GM19240 (cell line): Measurements from ENCODE around the gene HOXD9.

Source experiments
- DNase-seq: peaks from one replicate; pipeline ENCODE4 v3.0.0; 2011; ENCODE audit warnings: low spot score; ENCODE audit not compliant: insufficient read length

The HOXD9 gene

GRCh38 chr2:176110415-176111308, 11.9 kb upstream of the HOXD9 start:
- no peak for DNase-seq

- no peak for DNase-seq
These were observed 11.2 kb upstream of the HOXD9 start for GRCh38 chr2:176111309-176111663.

DNA sequence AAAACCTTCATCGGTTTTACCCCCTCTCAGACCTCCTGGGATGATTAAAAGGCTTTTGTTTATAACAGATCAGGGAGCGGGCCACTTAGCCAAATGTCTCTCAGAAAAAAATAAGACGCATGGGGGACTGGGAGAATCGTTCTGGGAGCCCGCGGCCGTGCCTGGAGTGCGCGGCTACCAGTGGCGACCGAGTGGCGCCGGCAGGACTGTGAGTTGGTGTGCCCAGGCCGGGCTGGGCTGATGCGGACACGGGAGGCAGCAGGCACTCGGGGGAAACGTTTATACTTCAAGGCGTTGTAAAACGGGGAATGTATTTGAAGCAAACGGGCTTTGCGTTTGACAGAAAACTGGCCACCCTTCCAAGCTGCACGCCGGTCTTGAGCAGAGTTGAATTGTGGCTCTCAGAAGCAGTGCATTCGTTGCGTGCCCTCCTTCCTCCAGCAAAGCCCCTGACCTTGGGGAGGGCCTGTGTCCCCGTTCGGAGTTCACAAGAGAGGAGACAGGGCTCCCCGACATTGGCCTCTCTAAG, 10.6 kb upstream of the HOXD9 start:
- DNase-seq: no peak

- no peak for DNase-seq
These were observed 9.9 kb upstream of the HOXD9 start for GRCh38 chr2:176112375-176113302.

- DNase-seq: no peak
These were observed 8.2 kb upstream of the HOXD9 start for GRCh38 chr2:176114120-176114929.

DNA sequence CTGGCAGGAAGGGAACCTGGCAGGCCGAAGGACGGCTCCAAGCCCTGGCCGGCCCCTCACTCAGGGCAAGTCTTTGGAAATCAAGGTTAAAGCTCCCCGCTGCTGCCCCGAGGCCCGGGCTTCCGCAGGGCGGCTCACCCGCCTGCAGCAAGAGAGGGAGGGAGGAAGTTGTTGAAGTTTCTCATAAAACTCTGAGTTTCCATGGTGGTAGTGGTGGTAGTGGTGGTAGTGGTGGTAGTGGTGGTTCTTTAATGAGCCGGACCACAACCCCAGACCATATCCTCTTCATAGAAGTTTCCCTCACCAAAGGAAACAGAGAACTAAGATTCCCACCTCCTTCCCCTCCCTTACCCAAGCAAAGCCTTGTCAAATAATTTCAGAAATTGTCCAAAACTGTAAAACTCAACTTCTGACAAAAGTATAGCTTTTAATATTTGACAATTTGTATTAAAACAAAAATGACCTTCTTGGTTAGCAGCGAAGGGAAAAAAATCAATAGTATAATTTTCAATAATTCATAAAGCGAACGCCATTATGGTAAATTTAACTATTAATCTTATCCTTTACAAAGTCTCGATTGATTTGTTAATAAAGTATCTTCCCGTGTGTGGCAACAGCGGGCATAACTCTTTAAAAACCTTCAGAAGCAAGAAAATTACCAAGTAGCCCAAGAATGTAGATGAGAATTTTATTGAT, 7.4 kb upstream of the HOXD9 start:
- no peak for DNase-seq

- no peak for DNase-seq
These were observed 6.4 kb upstream of the HOXD9 start, which contains the start of gene HOXD10 for GRCh38 chr2:176115883-176116813. Gene HOXD10 (plus strand): TSS chr2:176116778. CDS start chr2:176116834, 56 bp downstream.

DNA sequence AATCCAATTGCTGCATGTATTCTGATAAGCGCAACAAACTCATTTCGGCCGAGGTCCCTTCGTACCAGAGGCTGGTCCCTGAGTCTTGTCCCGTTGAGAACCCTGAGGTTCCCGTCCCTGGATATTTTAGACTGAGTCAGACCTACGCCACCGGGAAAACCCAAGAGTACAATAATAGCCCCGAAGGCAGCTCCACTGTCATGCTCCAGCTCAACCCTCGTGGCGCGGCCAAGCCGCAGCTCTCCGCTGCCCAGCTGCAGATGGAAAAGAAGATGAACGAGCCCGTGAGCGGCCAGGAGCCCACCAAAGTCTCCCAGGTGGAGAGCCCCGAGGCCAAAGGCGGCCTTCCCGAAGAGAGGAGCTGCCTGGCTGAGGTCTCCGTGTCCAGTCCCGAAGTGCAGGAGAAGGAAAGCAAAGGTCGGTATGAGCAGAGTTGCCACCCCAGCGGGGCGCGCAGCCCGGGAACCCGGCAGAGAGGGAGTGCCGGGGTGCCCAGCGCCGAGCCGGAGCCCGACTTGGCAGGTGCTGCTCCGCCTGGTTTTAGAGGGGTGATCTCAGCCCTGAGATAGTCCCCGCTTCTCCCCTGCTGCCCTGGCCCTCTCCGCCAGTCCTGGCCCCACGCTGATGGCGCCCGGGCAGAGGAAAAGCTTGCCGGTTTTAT, 5.2 kb upstream of the HOXD9 start:
- DNase-seq: no peak

DNA sequence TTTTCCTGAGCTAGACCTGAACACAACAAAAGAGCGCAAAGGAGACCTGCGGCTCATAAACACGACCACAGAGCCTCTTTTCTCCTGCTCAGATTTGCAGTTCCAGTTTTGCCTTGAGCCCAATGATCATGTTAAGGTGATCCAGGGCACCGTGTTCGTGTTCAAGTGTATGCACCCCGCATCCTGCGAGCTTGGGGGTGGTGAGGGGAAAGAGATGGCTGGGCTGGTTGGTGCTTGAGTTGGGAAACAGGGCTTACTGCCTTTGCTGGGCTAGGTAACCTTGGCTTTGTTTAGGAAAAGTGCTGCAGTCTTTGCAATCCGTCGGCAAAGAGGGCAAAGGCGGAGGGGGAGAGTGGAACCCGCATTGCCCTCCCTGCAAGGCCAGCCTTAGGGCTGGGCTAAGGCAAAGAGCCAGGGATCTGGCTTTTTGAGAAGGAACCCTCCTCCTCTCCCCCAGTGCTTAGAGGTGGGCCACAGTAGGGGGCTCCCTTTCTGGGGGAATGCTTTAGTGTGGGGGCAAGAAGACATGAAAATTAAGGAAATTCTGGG, 4.6 kb upstream of the HOXD9 start:
- no peak for DNase-seq

DNA sequence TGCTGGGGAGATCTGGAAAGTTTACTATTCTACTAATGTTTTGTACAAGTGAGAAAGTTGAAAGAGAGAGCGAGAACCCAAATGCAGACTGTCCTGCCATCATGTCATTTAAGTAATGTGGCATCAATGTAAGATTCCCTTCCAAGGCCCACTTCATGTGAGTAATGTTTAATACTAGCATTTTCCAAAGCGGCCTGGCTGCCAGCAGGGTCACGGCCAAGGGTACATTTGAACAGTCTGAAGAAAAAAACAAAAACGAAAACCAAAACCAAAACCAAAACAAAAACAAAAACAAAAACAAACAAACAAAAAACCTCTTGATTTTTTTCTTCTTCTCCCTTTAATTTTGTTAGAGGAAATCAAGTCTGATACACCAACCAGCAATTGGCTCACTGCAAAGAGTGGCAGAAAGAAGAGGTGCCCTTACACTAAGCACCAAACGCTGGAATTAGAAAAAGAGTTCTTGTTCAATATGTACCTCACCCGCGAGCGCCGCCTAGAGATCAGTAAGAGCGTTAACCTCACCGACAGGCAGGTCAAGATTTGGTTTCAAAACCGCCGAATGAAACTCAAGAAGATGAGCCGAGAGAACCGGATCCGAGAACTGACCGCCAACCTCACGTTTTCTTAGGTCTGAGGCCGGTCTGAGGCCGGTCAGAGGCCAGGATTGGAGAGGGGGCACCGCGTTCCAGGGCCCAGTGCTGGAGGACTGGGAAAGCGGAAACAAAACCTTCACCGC, 3.7 kb upstream of the HOXD9 start:
- DNase-seq: no peak

DNA sequence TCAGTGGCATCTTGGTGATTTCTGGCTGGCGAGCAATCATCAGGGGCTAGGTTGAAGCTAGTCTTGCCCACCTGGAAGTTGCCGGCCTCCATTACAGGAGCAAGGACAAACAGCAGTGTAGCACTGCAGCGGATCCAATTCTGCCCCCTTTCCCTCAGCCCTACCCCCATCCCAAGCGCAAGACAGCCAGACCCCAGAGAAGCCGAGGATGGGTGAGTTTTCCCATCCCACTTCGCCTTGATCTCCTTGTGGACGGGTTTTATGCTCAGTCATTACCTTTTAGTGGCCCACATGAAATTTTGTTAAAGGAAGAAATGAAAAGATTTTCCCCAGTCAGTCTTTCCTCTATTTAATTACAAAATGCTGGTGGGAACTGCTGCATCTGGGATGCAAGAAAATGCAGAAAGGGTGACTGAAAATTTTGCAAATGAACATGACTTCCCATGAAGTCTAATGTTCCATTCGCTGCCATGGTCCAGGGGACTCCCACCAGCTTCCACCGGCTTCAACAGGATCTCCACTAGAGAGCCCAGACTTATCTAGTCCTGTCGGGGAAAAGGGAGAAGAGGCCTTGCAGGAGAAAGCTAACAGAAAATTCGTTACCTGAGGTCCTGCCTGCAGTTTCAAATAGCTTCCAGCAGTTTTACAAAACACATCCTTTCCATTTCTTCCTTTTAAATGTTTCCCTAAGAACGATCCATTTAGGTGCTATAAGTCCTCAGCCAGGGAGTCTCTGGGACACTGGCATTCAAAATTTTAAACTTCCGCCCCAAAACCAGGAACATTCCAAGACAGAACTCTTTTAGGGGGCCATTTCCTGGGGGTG, 1.9 kb upstream of the HOXD9 start:
- no peak for DNase-seq

DNA sequence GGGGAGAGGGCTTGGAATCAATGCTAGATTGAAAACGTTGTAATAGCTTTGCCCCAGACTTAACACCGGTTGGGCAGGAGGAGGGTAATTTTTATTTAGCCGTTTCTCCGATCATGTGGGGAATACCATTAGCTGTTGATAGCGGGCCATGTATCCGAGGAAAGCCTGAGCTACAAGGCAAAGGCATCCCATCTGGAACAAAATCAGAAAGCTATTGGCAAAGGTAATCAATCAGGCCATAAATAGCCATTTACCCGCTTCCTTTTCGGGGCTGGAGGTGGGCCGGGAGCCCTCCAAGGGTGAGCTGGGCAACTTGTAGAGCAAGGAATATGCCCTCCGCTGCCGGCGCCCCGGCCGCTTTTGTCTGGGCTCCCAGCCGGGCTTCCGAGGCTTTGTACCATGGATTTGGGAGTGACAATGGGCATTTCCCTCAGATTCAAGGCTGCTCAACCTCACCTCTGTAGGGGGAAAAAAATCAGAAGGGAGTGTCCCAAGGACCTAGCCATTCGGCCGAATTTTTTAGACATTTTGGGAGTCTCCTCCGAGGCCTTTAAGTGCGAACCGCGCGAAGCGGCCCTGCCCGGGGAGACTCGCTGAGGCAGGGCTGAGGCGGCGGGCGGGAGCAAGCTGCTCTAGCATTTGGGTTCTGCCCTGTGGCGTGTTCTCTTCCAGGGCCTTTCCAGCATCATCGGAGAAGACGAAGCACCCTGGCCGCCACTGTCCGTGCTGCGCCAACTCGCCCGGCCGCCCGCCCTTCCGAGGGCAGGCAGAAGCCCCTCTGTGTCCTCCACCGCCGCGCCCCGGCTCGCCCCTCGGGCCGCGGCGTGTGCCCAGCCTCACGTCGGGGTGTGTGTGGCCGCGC, 1.1 kb upstream of the HOXD9 start:
- no peak for DNase-seq

DNA sequence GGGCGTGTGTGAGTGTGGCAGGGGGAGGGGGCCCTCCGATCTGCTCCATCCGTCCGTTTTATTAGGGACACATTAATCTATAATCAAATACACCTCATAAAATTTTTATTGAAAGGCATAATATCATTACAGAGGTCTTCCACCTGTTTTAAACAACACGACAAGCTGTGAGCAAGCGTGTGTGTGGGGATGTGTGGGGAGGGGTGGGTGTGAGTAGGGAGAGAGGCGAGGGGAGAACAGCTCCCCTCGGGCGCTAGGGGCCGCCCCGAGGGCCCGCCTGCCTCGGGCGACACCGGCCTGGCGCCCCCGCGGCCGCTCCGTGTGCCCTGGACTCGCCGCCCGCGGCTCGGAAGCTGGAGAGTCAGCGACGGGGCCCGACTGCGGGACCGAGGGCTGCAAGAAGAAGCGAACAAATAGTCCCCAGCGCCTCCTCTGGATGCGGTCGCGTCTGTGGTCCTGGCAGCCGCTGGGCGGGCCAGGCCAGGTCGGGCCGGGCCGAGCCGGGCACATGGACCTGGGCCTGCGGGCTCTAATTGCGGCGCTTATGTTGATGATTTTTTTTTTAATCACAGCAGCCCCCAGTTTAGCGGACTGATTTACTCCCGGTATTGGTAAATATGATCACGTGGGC, 352 bp upstream of the HOXD9 start:
- DNase-seq: no peak

- no peak for DNase-seq
These were observed 1.0 kb downstream of the HOXD9 start for GRCh38 chr2:176123411-176124109.
